Activated CD8-positive, alpha-beta T cell treated with anti-CD3 and anti-CD28 coated beads for 36 hours (primary cell): ENCODE measurements around the gene KIRREL3. TPM values are rescaled to one million over a fixed set of nuclear protein-coding genes. Genes with fewer than 3 reads are reported as not detected.

Source experiments
- ATAC-seq: fragments of 200-7000 bp; cut with Tn5 transposase; one replicate; pipeline ENCODE4 v1.10.0; 2021; ENCODE audit warnings: mild to moderate bottlenecking, moderate library complexity
- CTCF ChIA-PET: fragments of 350-600 bp; sonication (Branson Sonifier 250); formaldehyde crosslinking; loops from one replicate; lab custom pipeline; 2021; ENCODE audit warnings: antibody characterized with exemption; lab: Charles Lee
- POLR2A ChIA-PET: fragments of 350-600 bp; sonication (Branson Sonifier 250); formaldehyde crosslinking; loops from one replicate; lab custom pipeline; 2021; ENCODE audit warnings: antibody characterized with exemption; lab: Charles Lee
- DNase-seq: peaks from one replicate; pipeline ENCODE4 v3.0.0-alpha.2; 2020
- H3K27ac Mint-ChIP-seq: one replicate; pipeline ENCODE4 v1.8.0; 2021; ENCODE audit warnings: mild to moderate bottlenecking, mixed read lengths
- H3K27me3 Mint-ChIP-seq: one replicate; pipeline ENCODE4 v1.8.0; 2021; ENCODE audit warnings: mixed read lengths
- H3K36me3 Mint-ChIP-seq: one replicate; pipeline ENCODE4 v1.8.0; 2021; ENCODE audit warnings: low read depth, mixed read lengths
- H3K4me1 Mint-ChIP-seq: one replicate; pipeline ENCODE4 v1.8.0; 2021; ENCODE audit warnings: low read depth, mixed read lengths
- H3K4me3 Mint-ChIP-seq: one replicate; pipeline ENCODE4 v1.8.0; 2021; ENCODE audit warnings: mild to moderate bottlenecking, moderate library complexity, mixed read lengths
- H3K9me3 Mint-ChIP-seq: one replicate; pipeline ENCODE4 v1.8.0; 2021; ENCODE audit warnings: mixed read lengths
- intact Hi-C: fragments of 100-400 bp; cut with micrococcal nuclease; formaldehyde crosslinking; loops from one replicate; pipeline ENCODE4 v1.10.0; 2022
- total RNA-seq, 2 experiments: library from RNA; stranded (reverse); gene quantifications; one replicate each; pipeline ENCODE4 v1.2.3, GENCODE V29; 2021
- TF ChIP-seq, protein P1 (sequence below): fragments of 200-600 bp; IDR thresholded peaks from one replicate; pipeline ENCODE4 v1.8.0; 2022; ENCODE audit warnings: antibody characterized with exemption, mild to moderate bottlenecking

Gene KIRREL3
- total RNA-seq, 2 experiments from 2014 or later, result not detected

GRCh38 chr11:126604461-126604860, 396.1 kb downstream of the KIRREL3 start:
- H3K27ac Mint-ChIP-seq, result no peak overlapping the region
- H3K9me3 Mint-ChIP-seq, result no peaks in the 10 kb centered on the region
- CTCF ChIA-PET, result no interaction called here
- ATAC-seq (no peak), DNase-seq (no peak)
- peaks cover 13% of the 10 kb centered on the region for H3K27me3 Mint-ChIP-seq
- no peaks in the 10 kb centered on the region for H3K36me3 Mint-ChIP-seq
- no peaks in the 10 kb centered on the region for H3K4me1 Mint-ChIP-seq
- H3K4me3 Mint-ChIP-seq, result no peak overlapping the region
- POLR2A ChIA-PET, result no interaction called here
- intact Hi-C loops, result no loop called here
- TF ChIP-seq, protein P1, sequence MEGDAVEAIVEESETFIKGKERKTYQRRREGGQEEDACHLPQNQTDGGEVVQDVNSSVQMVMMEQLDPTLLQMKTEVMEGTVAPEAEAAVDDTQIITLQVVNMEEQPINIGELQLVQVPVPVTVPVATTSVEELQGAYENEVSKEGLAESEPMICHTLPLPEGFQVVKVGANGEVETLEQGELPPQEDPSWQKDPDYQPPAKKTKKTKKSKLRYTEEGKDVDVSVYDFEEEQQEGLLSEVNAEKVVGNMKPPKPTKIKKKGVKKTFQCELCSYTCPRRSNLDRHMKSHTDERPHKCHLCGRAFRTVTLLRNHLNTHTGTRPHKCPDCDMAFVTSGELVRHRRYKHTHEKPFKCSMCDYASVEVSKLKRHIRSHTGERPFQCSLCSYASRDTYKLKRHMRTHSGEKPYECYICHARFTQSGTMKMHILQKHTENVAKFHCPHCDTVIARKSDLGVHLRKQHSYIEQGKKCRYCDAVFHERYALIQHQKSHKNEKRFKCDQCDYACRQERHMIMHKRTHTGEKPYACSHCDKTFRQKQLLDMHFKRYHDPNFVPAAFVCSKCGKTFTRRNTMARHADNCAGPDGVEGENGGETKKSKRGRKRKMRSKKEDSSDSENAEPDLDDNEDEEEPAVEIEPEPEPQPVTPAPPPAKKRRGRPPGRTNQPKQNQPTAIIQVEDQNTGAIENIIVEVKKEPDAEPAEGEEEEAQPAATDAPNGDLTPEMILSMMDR, result no peak

GRCh38 chr11:126603486-126603885, 397.1 kb downstream of the KIRREL3 start:
- CTCF ChIA-PET, result no interaction called here
- Mint-ChIP-seq H3K9me3 (no peaks in the 10 kb centered on the region), H3K27me3 (peaks cover 16% of the 10 kb centered on the region), H3K4me3 (no peak overlapping the region), H3K4me1 (no peaks in the 10 kb centered on the region), H3K36me3 (no peaks in the 10 kb centered on the region), H3K27ac (no peak overlapping the region)
- ATAC-seq (no peak), DNase-seq (no peak)
- intact Hi-C loops, result no loop called here
- POLR2A ChIA-PET, result no interaction called here
- TF ChIP-seq, protein P1, result no peak

- Mint-ChIP-seq H3K9me3 (no peaks in the 10 kb centered on the region), H3K36me3 (no peaks in the 10 kb centered on the region), H3K4me1 (no peaks in the 10 kb centered on the region), H3K27ac (no peak overlapping the region), H3K4me3 (no peak overlapping the region), H3K27me3 (peaks cover 18% of the 10 kb centered on the region)
- no peak for ATAC-seq
- DNase-seq, result no peak
- ChIA-PET POLR2A (no interaction called here), CTCF (no interaction called here)
- intact Hi-C loops, result no loop called here
- TF ChIP-seq, protein P1, result no peak
These were observed 397.6 kb downstream of the KIRREL3 start for GRCh38 chr11:126602993-126603392.

DNA sequence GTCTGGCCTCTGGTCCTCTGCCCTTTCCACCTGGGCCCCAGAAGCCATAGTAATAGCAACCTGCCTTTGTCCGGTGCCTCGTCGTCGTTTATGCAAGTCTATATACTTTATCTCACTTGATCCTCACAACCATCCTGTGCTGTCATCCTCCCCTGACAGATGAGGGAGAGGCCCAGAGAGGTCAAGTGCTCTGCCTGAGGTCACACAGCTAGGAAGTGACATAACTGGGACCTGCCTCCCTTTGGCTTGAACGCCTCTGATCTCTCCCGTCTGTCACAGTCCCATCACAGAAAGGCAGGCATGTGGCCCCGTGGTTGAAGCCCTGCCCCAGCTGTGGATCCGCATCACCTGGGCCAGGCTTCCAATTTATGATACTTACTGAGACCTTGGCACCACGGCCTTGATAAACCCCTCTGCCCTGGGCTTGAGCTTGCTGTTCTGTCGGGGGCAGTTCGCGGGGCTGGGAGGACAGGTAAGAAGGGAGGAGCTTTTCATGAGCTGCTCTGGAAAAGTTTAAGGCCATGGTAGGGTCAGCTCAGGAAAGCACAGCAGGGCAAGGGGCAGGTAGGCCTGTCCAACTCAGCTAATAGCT, 398.1 kb downstream of the KIRREL3 start:
- H3K4me3 Mint-ChIP-seq, result no peak overlapping the region
- ChIA-PET POLR2A (no interaction called here), CTCF (no interaction called here)
- H3K27me3 Mint-ChIP-seq, result peaks cover 18% of the 10 kb centered on the region
- TF ChIP-seq, protein P1, result no peak
- no peaks in the 10 kb centered on the region for H3K9me3 Mint-ChIP-seq
- H3K36me3 Mint-ChIP-seq, result no peaks in the 10 kb centered on the region
- no peak for ATAC-seq
- no peak for DNase-seq
- H3K4me1 Mint-ChIP-seq, result no peaks in the 10 kb centered on the region
- no peak overlapping the region for H3K27ac Mint-ChIP-seq
- intact Hi-C loops, result no loop called here

DNA sequence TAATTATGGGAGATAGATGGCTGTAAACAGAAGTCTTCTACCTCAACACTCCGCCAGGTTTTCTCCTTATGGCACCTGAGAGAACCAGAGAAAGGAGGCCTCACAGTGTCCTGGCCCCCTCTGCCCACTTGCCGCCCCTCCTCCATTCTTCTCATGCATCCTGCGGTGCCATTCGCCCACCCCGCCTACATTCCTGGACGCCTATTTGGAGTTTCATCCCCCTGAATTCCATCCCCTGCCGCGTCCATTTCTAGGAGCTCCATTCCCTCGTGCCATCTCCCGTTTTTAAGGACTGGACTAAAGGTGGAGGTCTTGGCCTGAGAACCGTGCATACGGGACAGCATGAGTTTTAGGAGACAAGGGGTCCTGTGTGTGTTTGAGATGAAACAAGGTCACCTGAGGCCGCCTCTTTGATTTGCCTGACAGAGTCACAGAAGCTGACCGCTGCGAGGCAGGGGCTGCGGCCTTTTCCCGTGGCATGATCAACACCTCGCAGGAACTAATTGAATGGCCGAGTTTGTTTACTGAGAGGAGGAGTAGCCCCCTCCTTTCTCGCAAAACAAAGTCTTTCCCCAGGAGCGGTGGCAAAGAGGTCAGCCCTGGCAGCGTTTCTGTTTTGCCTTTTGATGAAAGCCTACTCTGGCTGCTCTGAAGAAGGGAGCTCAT, 398.9 kb downstream of the KIRREL3 start:
- ChIA-PET CTCF (no interaction called here), POLR2A (no interaction called here)
- ATAC-seq (no peak), DNase-seq (no peak)
- no peak overlapping the region for H3K27ac Mint-ChIP-seq
- H3K4me3 Mint-ChIP-seq, result no peak overlapping the region
- H3K27me3 Mint-ChIP-seq, result peaks cover 14% of the 10 kb centered on the region
- TF ChIP-seq, protein P1, result no peak
- H3K9me3 Mint-ChIP-seq, result no peaks in the 10 kb centered on the region
- intact Hi-C loops, result no loop called here
- no peaks in the 10 kb centered on the region for H3K4me1 Mint-ChIP-seq
- no peaks in the 10 kb centered on the region for H3K36me3 Mint-ChIP-seq
